ENCODE measurements around the gene GNA14. TPM values are rescaled to one million over a fixed set of nuclear protein-coding genes. Genes with fewer than 3 reads are reported as not detected.

The GNA14 gene
- total RNA-seq, 1 experiment from 2014 or later = 0.37 TPM

- Histone ChIP-seq H2BK5ac (ENCODE audit: insufficient read length, low read length) (no peak overlapping the region), H4K5ac (ENCODE audit: insufficient read length, low read depth, low read length) (no peak overlapping the region), H3T11ph (ENCODE audit: low read length) (no peak overlapping the region), H2AFZ (ENCODE audit: low read length) (no peak overlapping the region), H3K9me3 (ENCODE audit: control insufficient read depth, low read depth, low read length) (no peaks in the 10 kb centered on the region), H3K4me2 (ENCODE audit: insufficient read depth, insufficient read length, low read length) (no peak overlapping the region), H4K8ac (replicated peaks; ENCODE audit: insufficient read length, low read depth, low read length) (no peak overlapping the region), H2BK120ac (ENCODE audit: low read depth, low read length, poor library complexity, severe bottlenecking) (no peak overlapping the region), H3K23me2 (ENCODE audit: insufficient read length, low read depth, low read length, poor library complexity, severe bottlenecking) (no peaks in the 10 kb centered on the region), H3K14ac (ENCODE audit: insufficient read depth, low read length) (no peak overlapping the region), H3K79me1 (ENCODE audit: insufficient read depth, low read depth, low read length, poor library complexity, severe bottlenecking) (no peaks in the 10 kb centered on the region), H3K27ac (ENCODE audit: insufficient read length, low read depth, low read length) (no peak overlapping the region), H3K27me3 (ENCODE audit: insufficient read depth, low read length) (no peaks in the 10 kb centered on the region), H2AK5ac (ENCODE audit: insufficient read length, low read length) (no peak overlapping the region), H3K23ac (ENCODE audit: insufficient read length, low read depth, low read length) (no peak overlapping the region), H2BK20ac (ENCODE audit: low read depth, low read length, poor library complexity, severe bottlenecking) (no peak overlapping the region), H3K79me2 (ENCODE audit: insufficient read depth, low read length) (no peaks in the 10 kb centered on the region), H3K4ac (ENCODE audit: low read depth, low read length) (no peak overlapping the region), H2BK12ac (ENCODE audit: insufficient read length, low read depth, low read length) (no peak overlapping the region), H3K4me1 (ENCODE audit: insufficient read depth, low read length) (peaks cover 12% of the 10 kb centered on the region; the same call in 1 of the 2 replicates), H4K20me1 (ENCODE audit: control insufficient read depth, insufficient read depth, insufficient read length) (no peaks in the 10 kb centered on the region), H3K9ac (ENCODE audit: extremely low read depth, insufficient read length, low read length) (no peak overlapping the region), H4K91ac (ENCODE audit: insufficient read length, low read depth, low read length) (no peak overlapping the region), H2BK15ac (ENCODE audit: low read depth, low read length) (no peak overlapping the region), H3K18ac (ENCODE audit: insufficient read length, low read depth, low read length) (no peak overlapping the region), H3K56ac (ENCODE audit: insufficient read length, low read depth, low read length) (no peak overlapping the region)
- Mint-ChIP-seq H3K27ac (no peak overlapping the region), H3K4me1 (peaks cover 35 to 37% of the 10 kb centered on the region in 2 experiments), H3K27me3 (ENCODE audit: low read depth) (peaks cover 2% of the 10 kb centered on the region; the same call in 1 of the 2 replicates), H3K4me3 (no peak overlapping the region), H3K36me3 (ENCODE audit: insufficient read depth in 1 of 3, low read depth in 3 of 3) (peaks cover 0 to 7% (median 4%) of the 10 kb centered on the region in 3 experiments; a peak in 2 of 7 replicates), H3K9me3 (peaks cover 4 to 5% of the 10 kb centered on the region in 2 experiments; a peak in 4 of 5 replicates)
- TF ChIP-seq, protein P1, sequence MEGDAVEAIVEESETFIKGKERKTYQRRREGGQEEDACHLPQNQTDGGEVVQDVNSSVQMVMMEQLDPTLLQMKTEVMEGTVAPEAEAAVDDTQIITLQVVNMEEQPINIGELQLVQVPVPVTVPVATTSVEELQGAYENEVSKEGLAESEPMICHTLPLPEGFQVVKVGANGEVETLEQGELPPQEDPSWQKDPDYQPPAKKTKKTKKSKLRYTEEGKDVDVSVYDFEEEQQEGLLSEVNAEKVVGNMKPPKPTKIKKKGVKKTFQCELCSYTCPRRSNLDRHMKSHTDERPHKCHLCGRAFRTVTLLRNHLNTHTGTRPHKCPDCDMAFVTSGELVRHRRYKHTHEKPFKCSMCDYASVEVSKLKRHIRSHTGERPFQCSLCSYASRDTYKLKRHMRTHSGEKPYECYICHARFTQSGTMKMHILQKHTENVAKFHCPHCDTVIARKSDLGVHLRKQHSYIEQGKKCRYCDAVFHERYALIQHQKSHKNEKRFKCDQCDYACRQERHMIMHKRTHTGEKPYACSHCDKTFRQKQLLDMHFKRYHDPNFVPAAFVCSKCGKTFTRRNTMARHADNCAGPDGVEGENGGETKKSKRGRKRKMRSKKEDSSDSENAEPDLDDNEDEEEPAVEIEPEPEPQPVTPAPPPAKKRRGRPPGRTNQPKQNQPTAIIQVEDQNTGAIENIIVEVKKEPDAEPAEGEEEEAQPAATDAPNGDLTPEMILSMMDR (conservative IDR thresholded peaks at IDR 0.05) = no peak
- no peak for DNase-seq
- no CpG with 5 or more reads among the region's 4 CpGs for WGBS (ENCODE audit: extremely low coverage, insufficient read length, low lambda C conversion rate)
Measured at GRCh38 chr9:77531400-77531799, 116.7 kb downstream of the GNA14 start.
